ENCODE measurements around the gene AMH.

Gene AMH

GRCh38 chr19:2275588-2276428 is 26.7 kb downstream of the AMH start:
- no peak for TF ChIP-seq EZH2phosphoT487 (IDR thresholded peaks at IDR 0.05; ENCODE audit: low read depth)
- TF ChIP-seq CTCF (IDR thresholded peaks at IDR 0.05; ENCODE audit: low read depth, low read length): no peak
- H3K9me3 ChIP-seq (ENCODE audit: insufficient read depth, low read length): no peaks in the 10 kb centered on the region
- H3K27me3 ChIP-seq (ENCODE audit: low read depth, low read length): peaks cover 7% of the 10 kb centered on the region; the same call in 1 of the 2 replicates
- peaks cover 35% of the 10 kb centered on the region for H3K36me3 ChIP-seq (replicated peaks; ENCODE audit: low read depth, low read length)
- H3K4me1 ChIP-seq (ENCODE audit: low read length): peaks cover 28% of the 10 kb centered on the region
- no peak overlapping the region for H2AFZ ChIP-seq (ENCODE audit: low read depth, low read length)
- peaks cover 54% of the 10 kb centered on the region for H4K20me1 ChIP-seq (ENCODE audit: insufficient read depth, low read length)
- no peak overlapping the region for H3K9ac ChIP-seq (ENCODE audit: low read length)
- no peak overlapping the region for H3K4me2 ChIP-seq (ENCODE audit: low read length)
- H3K27ac ChIP-seq (ENCODE audit: low read length): no peak overlapping the region
- peaks cover 45% of the 10 kb centered on the region for H3K79me2 ChIP-seq (ENCODE audit: low read length)
- no peak overlapping the region for H3K4me3 ChIP-seq (ENCODE audit: low read length)

GRCh38 chr19:2276429-2276986 is 27.4 kb downstream of the AMH start:
- H3K9ac ChIP-seq (ENCODE audit: low read length): no peak overlapping the region
- no peaks in the 10 kb centered on the region for H3K9me3 ChIP-seq (ENCODE audit: insufficient read depth, low read length)
- H4K20me1 ChIP-seq (ENCODE audit: insufficient read depth, low read length): peaks cover 47% of the 10 kb centered on the region
- no peak overlapping the region for H3K4me2 ChIP-seq (ENCODE audit: low read length)
- H3K4me1 ChIP-seq (ENCODE audit: low read length): peaks cover 26% of the 10 kb centered on the region
- H2AFZ ChIP-seq (ENCODE audit: low read depth, low read length): no peak overlapping the region
- H3K27me3 ChIP-seq (ENCODE audit: low read depth, low read length): peaks cover 8% of the 10 kb centered on the region; the same call in 1 of the 2 replicates
- TF ChIP-seq EZH2phosphoT487 (IDR thresholded peaks at IDR 0.05; ENCODE audit: low read depth) (no peak), CTCF (IDR thresholded peaks at IDR 0.05; ENCODE audit: low read depth, low read length) (no peak)
- peaks cover 38% of the 10 kb centered on the region for H3K79me2 ChIP-seq (ENCODE audit: low read length)
- H3K4me3 ChIP-seq (ENCODE audit: low read length): no peak overlapping the region
- H3K36me3 ChIP-seq (replicated peaks; ENCODE audit: low read depth, low read length): peaks cover 28% of the 10 kb centered on the region
- no peak overlapping the region for H3K27ac ChIP-seq (ENCODE audit: low read length)

GRCh38 chr19:2277138-2277537 is 28.0 kb downstream of the AMH start:
- Histone ChIP-seq H3K27me3 (ENCODE audit: low read depth, low read length) (peaks cover 15% of the 10 kb centered on the region), H3K4me3 (ENCODE audit: low read length) (no peak overlapping the region), H3K36me3 (replicated peaks; ENCODE audit: low read depth, low read length) (peaks cover 24% of the 10 kb centered on the region), H3K27ac (ENCODE audit: low read length) (no peak overlapping the region), H3K9ac (ENCODE audit: low read length) (no peak overlapping the region), H3K79me2 (ENCODE audit: low read length) (peaks cover 31% of the 10 kb centered on the region), H3K4me1 (ENCODE audit: low read length) (peaks cover 27% of the 10 kb centered on the region), H4K20me1 (ENCODE audit: insufficient read depth, low read length) (peaks cover 40% of the 10 kb centered on the region), H3K4me2 (ENCODE audit: low read length) (no peak overlapping the region), H2AFZ (ENCODE audit: low read depth, low read length) (no peak overlapping the region), H3K9me3 (ENCODE audit: insufficient read depth, low read length) (no peaks in the 10 kb centered on the region)
- TF ChIP-seq CTCF (IDR thresholded peaks at IDR 0.05; ENCODE audit: low read depth, low read length): no peak

GRCh38 chr19:2278459-2279158 is 29.5 kb downstream of the AMH start:
- Histone ChIP-seq H3K36me3 (replicated peaks; ENCODE audit: low read depth, low read length) (peaks cover 16% of the 10 kb centered on the region), H3K27me3 (ENCODE audit: low read depth, low read length) (peaks cover 23% of the 10 kb centered on the region), H3K9ac (ENCODE audit: low read length) (no peak overlapping the region), H3K79me2 (ENCODE audit: low read length) (peaks cover 18% of the 10 kb centered on the region), H3K9me3 (ENCODE audit: insufficient read depth, low read length) (no peaks in the 10 kb centered on the region), H3K4me2 (ENCODE audit: low read length) (no peak overlapping the region), H4K20me1 (ENCODE audit: insufficient read depth, low read length) (peaks cover 26% of the 10 kb centered on the region), H3K27ac (ENCODE audit: low read length) (no peak overlapping the region), H3K4me1 (ENCODE audit: low read length) (peaks cover 15% of the 10 kb centered on the region), H3K4me3 (ENCODE audit: low read length) (no peak overlapping the region), H2AFZ (ENCODE audit: low read depth, low read length) (no peak overlapping the region)
- TF ChIP-seq CTCF (IDR thresholded peaks at IDR 0.05; ENCODE audit: low read depth, low read length) (no peak), EZH2phosphoT487 (IDR thresholded peaks at IDR 0.05; ENCODE audit: low read depth) (no peak)
